HEK293 (cell line): ENCODE data around the gene TMOD2.

Experiments used
- ZNF274 ChIP-seq, 2 experiments: fragments of 200-500 bp in 1 of 2; fragments of 450-650 bp in 1 of 2; sonication (Bioruptor generic) in 1 of 2; formaldehyde crosslinking in 1 of 2; IDR thresholded peaks; 2 replicates each; pipeline versions ENCODE4 v1.5.1 to v1.6.1; 2014 to 2016; ENCODE audit warnings: borderline replicate concordance in 1 of 2, inconsistent platforms in 1 of 2, low read length in 1 of 2, missing biosample characterization in 1 of 2, missing genetic modification characterization in 1 of 2
- ZNF292 ChIP-seq: fragments of 450-650 bp; formaldehyde crosslinking; IDR thresholded peaks from 2 replicates; pipeline ENCODE4 v1.5.1; 2016; ENCODE audit warnings: low read depth, missing biosample characterization, missing genetic modification characterization, borderline replicate concordance
- ZNF670 ChIP-seq: fragments of 450-650 bp; formaldehyde crosslinking; IDR thresholded peaks from 2 replicates; pipeline ENCODE4 v1.5.1; 2016; ENCODE audit warnings: missing biosample characterization, missing genetic modification characterization, low read depth

GRCh38 chr15:51775967-51776816 lies 24.8 kb downstream of the TMOD2 start:
- TF ChIP-seq ZNF274 (IDR thresholded peaks at IDR 0.05; ENCODE audit: low read length) (no peak), ZNF274 (tag by site-specific recombination; IDR thresholded peaks at IDR 0.05; ENCODE audit: borderline replicate concordance) (no peak), ZNF292 (tag by site-specific recombination) (no peak), ZNF670 (tag by site-specific recombination) (no peak)
